Effector memory CD4-positive, alpha-beta T cell (primary cell): Measurements from ENCODE around the gene C1QL4.

Experiments
- DNase-seq, 3 donors: peaks; one replicate each; pipeline ENCODE4 v3.0.0-alpha.2; 2020
- H3K27ac ChIP-seq: 2 replicates; pipeline ENCODE4 v1.7.0; 2013; ENCODE audit warnings: mild to moderate bottlenecking, low read length, moderate library complexity; ENCODE audit not compliant: insufficient read depth, poor library complexity, severe bottlenecking
- H3K27me3 ChIP-seq: replicated peaks from 2 replicates; pipeline ENCODE4 v1.7.0; 2013; ENCODE audit warnings: mild to moderate bottlenecking, low read length; ENCODE audit not compliant: insufficient read depth, control insufficient read depth, poor library complexity, severe bottlenecking
- H3K36me3 ChIP-seq: 2 replicates; pipeline ENCODE4 v1.7.0; 2013; ENCODE audit warnings: mild to moderate bottlenecking, low read length, moderate library complexity; ENCODE audit not compliant: control insufficient read depth, insufficient read depth
- H3K4me1 ChIP-seq: 2 replicates; pipeline ENCODE4 v1.7.0; 2013; ENCODE audit warnings: low read length, mild to moderate bottlenecking; ENCODE audit not compliant: control insufficient read depth, insufficient read depth, poor library complexity, severe bottlenecking
- H3K4me3 ChIP-seq: 2 replicates; pipeline ENCODE4 v1.7.0; 2013; ENCODE audit warnings: low read length, low read depth, mild to moderate bottlenecking; ENCODE audit not compliant: insufficient read depth, poor library complexity, severe bottlenecking
- H3K9me3 ChIP-seq: 2 replicates; pipeline ENCODE4 v1.7.0; 2013; ENCODE audit warnings: mild to moderate bottlenecking, low read length, moderate library complexity; ENCODE audit not compliant: control insufficient read depth

The C1QL4 gene

GRCh38 chr12:49348781-49349180 is 11.8 kb upstream of the C1QL4 start:
- H3K4me1 ChIP-seq, result peaks cover 37% of the 10 kb centered on the region
- no peak overlapping the region for H3K4me3 ChIP-seq
- no peaks in the 10 kb centered on the region for H3K36me3 ChIP-seq
- no peaks in the 10 kb centered on the region for H3K9me3 ChIP-seq
- no peak for DNase-seq
- H3K27me3 ChIP-seq, result peaks cover 55% of the 10 kb centered on the region
- H3K27ac ChIP-seq, result no peak overlapping the region

GRCh38 chr12:49347311-49348193 is 10.6 kb upstream of the C1QL4 start:
- no peak overlapping the region for H3K27ac ChIP-seq
- H3K4me3 ChIP-seq, result peak overlapping the region; percentile 45
- H3K36me3 ChIP-seq, result no peaks in the 10 kb centered on the region
- DNase-seq, result peak; percentile 57 to 72 (median 60)
- H3K4me1 ChIP-seq, result peaks cover 49% of the 10 kb centered on the region
- H3K9me3 ChIP-seq, result no peaks in the 10 kb centered on the region
- peaks cover 58% of the 10 kb centered on the region for H3K27me3 ChIP-seq

GRCh38 chr12:49346659-49347310 is 9.8 kb upstream of the C1QL4 start, which contains the start of gene DNAJC22:
TSS of gene DNAJC22 (plus strand) at chr12:49346888. CDS start at chr12:49348873, 1,985 bp downstream.
- Histone ChIP-seq H3K36me3 (no peaks in the 10 kb centered on the region), H3K4me3 (peak within 1 kb of the TSS; percentile 45), H3K9me3 (no peaks in the 10 kb centered on the region), H3K27me3 (peaks cover 63% of the 10 kb centered on the region), H3K27ac (no peak within 1 kb of the TSS), H3K4me1 (peaks cover 56% of the 10 kb centered on the region)
- DNase-seq, result no peak

GRCh38 chr12:49345825-49346658 is 9.1 kb upstream of the C1QL4 start:
- Histone ChIP-seq H3K4me1 (peaks cover 59% of the 10 kb centered on the region), H3K27me3 (peaks cover 63% of the 10 kb centered on the region), H3K9me3 (no peaks in the 10 kb centered on the region), H3K4me3 (peak overlapping the region; percentile 45), H3K36me3 (no peaks in the 10 kb centered on the region), H3K27ac (no peak overlapping the region)
- DNase-seq, result no peak

- Histone ChIP-seq H3K9me3 (no peaks in the 10 kb centered on the region), H3K36me3 (no peaks in the 10 kb centered on the region), H3K4me1 (peaks cover 59% of the 10 kb centered on the region), H3K27me3 (peaks cover 55% of the 10 kb centered on the region), H3K4me3 (peak overlapping the region; percentile 39), H3K27ac (no peak overlapping the region)
- no peak for DNase-seq
These were observed 8.2 kb upstream of the C1QL4 start for GRCh38 chr12:49345051-49345824.

GRCh38 chr12:49344486-49345050 is 7.6 kb upstream of the C1QL4 start:
- peaks cover 59% of the 10 kb centered on the region for H3K4me1 ChIP-seq
- no peak for DNase-seq
- H3K4me3 ChIP-seq, result no peak overlapping the region
- H3K36me3 ChIP-seq, result no peaks in the 10 kb centered on the region
- H3K27me3 ChIP-seq, result peaks cover 55% of the 10 kb centered on the region
- H3K27ac ChIP-seq, result no peak overlapping the region
- no peaks in the 10 kb centered on the region for H3K9me3 ChIP-seq

- no peak for DNase-seq
- H3K36me3 ChIP-seq, result no peaks in the 10 kb centered on the region
- peaks cover 59% of the 10 kb centered on the region for H3K4me1 ChIP-seq
- H3K27ac ChIP-seq, result no peak overlapping the region
- H3K9me3 ChIP-seq, result no peaks in the 10 kb centered on the region
- peak overlapping the region; percentile 46 for H3K4me3 ChIP-seq
- peaks cover 42% of the 10 kb centered on the region for H3K27me3 ChIP-seq
These were observed 6.1 kb upstream of the C1QL4 start for GRCh38 chr12:49342914-49343731.

GRCh38 chr12:49342066-49342913 is 5.3 kb upstream of the C1QL4 start:
- Histone ChIP-seq H3K36me3 (no peaks in the 10 kb centered on the region), H3K9me3 (no peaks in the 10 kb centered on the region), H3K4me1 (peaks cover 54% of the 10 kb centered on the region), H3K4me3 (peak overlapping the region; percentile 46), H3K27me3 (peaks cover 34% of the 10 kb centered on the region), H3K27ac (no peak overlapping the region)
- DNase-seq, result peak; percentile 52 to 71 (median 56)
